WTC11 (cell line): ENCODE measurements around the gene LTA. TPM values are rescaled to one million over a fixed set of nuclear protein-coding genes. Genes with fewer than 3 reads are reported as not detected.
A peak's percentile ranks its signal among the peaks of the same experiment; 100 is the strongest.

ENCODE experiments used
- ATAC-seq: fragments of 200-7000 bp; cut with Tn5 transposase; 2 replicates; pipeline ENCODE4 v1.10.0; 2021; ENCODE audit warnings: mild to moderate bottlenecking, moderate library complexity
- CTCF ChIA-PET: fragments of 300-600 bp; sonication (Branson Sonifier 250); formaldehyde crosslinking; loops from one replicate; lab custom pipeline; 2021; ENCODE audit warnings: antibody characterized with exemption; lab: Charles Lee
- POLR2A ChIA-PET: fragments of 350-600 bp; sonication (Branson Sonifier 250); formaldehyde crosslinking; loops from one replicate; lab custom pipeline; 2021; ENCODE audit warnings: antibody characterized with exemption; lab: Charles Lee
- DNase-seq: peaks from one replicate; pipeline ENCODE4 v3.0.0; 2021; ENCODE audit warnings: low spot score
- H3K27ac Mint-ChIP-seq: 2 replicates; pipeline ENCODE4 v1.8.0; 2021; ENCODE audit warnings: mixed read lengths
- H3K27me3 Mint-ChIP-seq: 2 replicates; pipeline ENCODE4 v1.8.0; 2021; ENCODE audit warnings: low read depth, mild to moderate bottlenecking, moderate library complexity, mixed read lengths
- H3K36me3 Mint-ChIP-seq: 2 replicates; pipeline ENCODE4 v1.8.0; 2021; ENCODE audit warnings: mixed read lengths
- H3K4me1 Mint-ChIP-seq: 2 replicates; pipeline ENCODE4 v1.8.0; 2022; ENCODE audit warnings: mixed read lengths
- H3K4me3 Mint-ChIP-seq: 2 replicates; pipeline ENCODE4 v1.8.0; 2021; ENCODE audit warnings: mild to moderate bottlenecking, moderate library complexity, mixed read lengths
- H3K9me3 Mint-ChIP-seq: 2 replicates; pipeline ENCODE4 v1.8.0; 2021; ENCODE audit warnings: mixed read lengths
- ARID4B ChIP-seq: sonication (generic); formaldehyde crosslinking; IDR thresholded peaks from 2 replicates; pipeline ENCODE4 v1.8.0; 2023; ENCODE audit warnings: missing genetic modification reagents, mild to moderate bottlenecking, borderline replicate concordance
- ATF6 ChIP-seq: sonication (generic); formaldehyde crosslinking; IDR thresholded peaks from 2 replicates; pipeline ENCODE4 v1.8.1; 2023; ENCODE audit warnings: mild to moderate bottlenecking, missing genetic modification reagents
- EMX1 ChIP-seq: fragments of 250-450 bp; sonication (Bioruptor Pico); IDR thresholded peaks from 2 replicates; pipeline ENCODE4 v1.8.0; 2021; ENCODE audit warnings: mild to moderate bottlenecking
- JUN ChIP-seq: sonication (generic); formaldehyde crosslinking; IDR thresholded peaks from 2 replicates; pipeline ENCODE4 v1.8.0; 2023; ENCODE audit warnings: mild to moderate bottlenecking, missing genetic modification reagents
- NFYB ChIP-seq: sonication (generic); formaldehyde crosslinking; conservative IDR thresholded peaks from 2 replicates; pipeline ENCODE4 v1.8.0; 2022; ENCODE audit warnings: low read depth, missing genetic modification reagents
- OVOL2 ChIP-seq: fragments of 250-450 bp; sonication (Bioruptor Pico); IDR thresholded peaks from 2 replicates; pipeline ENCODE4 v1.9.0; 2021; ENCODE audit warnings: mild to moderate bottlenecking, borderline replicate concordance
- RELA ChIP-seq: sonication (generic); formaldehyde crosslinking; IDR thresholded peaks from 2 replicates; pipeline ENCODE4 v1.8.1; 2022; ENCODE audit warnings: missing genetic modification reagents, mild to moderate bottlenecking, borderline replicate concordance
- SOX15 ChIP-seq: fragments of 250-450 bp; sonication (Bioruptor Pico); IDR thresholded peaks from 2 replicates; pipeline ENCODE4 v1.9.0; 2021; ENCODE audit warnings: mild to moderate bottlenecking
- TEAD4 ChIP-seq: sonication (generic); formaldehyde crosslinking; IDR thresholded peaks from 2 replicates; pipeline ENCODE4 v1.8.0; 2022; ENCODE audit warnings: mild to moderate bottlenecking, missing genetic modification reagents
- ZBTB21 ChIP-seq: sonication (generic); formaldehyde crosslinking; IDR thresholded peaks from 2 replicates; pipeline ENCODE4 v1.8.1; 2023; ENCODE audit warnings: mild to moderate bottlenecking, missing genetic modification reagents, borderline replicate concordance
- ZNF121 ChIP-seq: sonication (generic); formaldehyde crosslinking; IDR thresholded peaks from 2 replicates; pipeline ENCODE4 v1.8.0; 2023; ENCODE audit warnings: missing genetic modification reagents
- ZNF281 ChIP-seq: sonication (generic); formaldehyde crosslinking; IDR thresholded peaks from 2 replicates; pipeline ENCODE4 v1.8.0; 2023; ENCODE audit warnings: mild to moderate bottlenecking, missing genetic modification reagents
- ZNF671 ChIP-seq: fragments of 250-450 bp; sonication (Bioruptor Pico); IDR thresholded peaks from 2 replicates; pipeline ENCODE4 v1.8.0; 2021; ENCODE audit warnings: mild to moderate bottlenecking
- total RNA-seq: library from RNA; stranded (reverse); gene quantifications from 3 replicates; pipeline ENCODE4 v1.2.3, GENCODE V29; 2021
- TF ChIP-seq, protein P1 (sequence below): sonication (generic); formaldehyde crosslinking; IDR thresholded peaks from 2 replicates; pipeline ENCODE4 v1.8.1; 2023; ENCODE audit warnings: mild to moderate bottlenecking, missing genetic modification reagents, moderate library complexity
- TF ChIP-seq, protein P2 (sequence below): fragments of 250-450 bp; sonication (Bioruptor Pico); conservative IDR thresholded peaks from 2 replicates; pipeline ENCODE4 v1.9.0; 2021; ENCODE audit warnings: mild to moderate bottlenecking

LTA gene
- total RNA-seq, 1 experiment from 2014 or later = 0.46 TPM

DNA sequence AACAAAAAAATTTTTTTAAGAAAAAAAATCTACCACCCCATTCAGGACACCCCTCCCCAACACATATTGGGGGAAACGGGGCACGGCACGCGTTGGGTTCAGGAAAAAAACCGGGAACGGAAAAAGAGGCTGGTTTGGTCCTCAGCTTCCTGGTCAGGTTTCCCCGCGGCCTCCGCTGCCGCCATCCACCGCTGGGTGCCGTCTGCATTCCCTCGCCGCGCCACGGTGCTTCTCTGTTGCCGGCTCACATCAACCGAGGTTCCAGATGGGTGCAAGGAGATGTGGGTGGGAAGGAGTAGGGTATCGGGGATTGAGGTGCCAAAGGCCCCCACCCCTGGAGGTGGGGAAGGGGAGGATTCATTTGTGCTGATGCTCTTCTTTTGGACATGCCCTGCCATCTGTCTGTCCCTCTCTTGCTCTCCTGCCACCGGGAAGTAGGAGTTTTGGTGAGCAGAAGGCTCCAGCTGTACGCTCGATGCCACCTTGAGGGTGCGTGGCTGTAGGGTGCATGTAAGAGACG, 37.5 kb upstream of the LTA start:
- Mint-ChIP-seq H3K27ac (peak overlapping the region; percentile 68), H3K9me3 (no peaks in the 10 kb centered on the region), H3K4me1 (peaks cover 51% of the 10 kb centered on the region), H3K27me3 (no peaks in the 10 kb centered on the region), H3K4me3 (no peak overlapping the region), H3K36me3 (peaks cover 93% of the 10 kb centered on the region)
- CTCF ChIA-PET = no interaction called here
- DNase-seq (no peak), ATAC-seq (no peak)
- POLR2A ChIA-PET = no interaction called here
- no peak for TF ChIP-seq EMX1
- TF ChIP-seq ZNF281 (CRISPR knock-in tag) = no peak
- TF ChIP-seq ATF6 (CRISPR knock-in tag) = no peak
- no peak for TF ChIP-seq TEAD4 (CRISPR knock-in tag)
- no peak for TF ChIP-seq NFYB (CRISPR knock-in tag)
- TF ChIP-seq, protein P1, sequence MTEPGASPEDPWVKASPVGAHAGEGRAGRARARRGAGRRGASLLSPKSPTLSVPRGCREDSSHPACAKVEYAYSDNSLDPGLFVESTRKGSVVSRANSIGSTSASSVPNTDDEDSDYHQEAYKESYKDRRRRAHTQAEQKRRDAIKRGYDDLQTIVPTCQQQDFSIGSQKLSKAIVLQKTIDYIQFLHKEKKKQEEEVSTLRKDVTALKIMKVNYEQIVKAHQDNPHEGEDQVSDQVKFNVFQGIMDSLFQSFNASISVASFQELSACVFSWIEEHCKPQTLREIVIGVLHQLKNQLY (CRISPR knock-in tag) = no peak
- no peak for TF ChIP-seq ZNF671 (CRISPR knock-in tag)
- no peak for TF ChIP-seq RELA (CRISPR knock-in tag)
- TF ChIP-seq SOX15 (CRISPR knock-in tag) = no peak
- TF ChIP-seq ZBTB21 = no peak
- TF ChIP-seq, protein P2, sequence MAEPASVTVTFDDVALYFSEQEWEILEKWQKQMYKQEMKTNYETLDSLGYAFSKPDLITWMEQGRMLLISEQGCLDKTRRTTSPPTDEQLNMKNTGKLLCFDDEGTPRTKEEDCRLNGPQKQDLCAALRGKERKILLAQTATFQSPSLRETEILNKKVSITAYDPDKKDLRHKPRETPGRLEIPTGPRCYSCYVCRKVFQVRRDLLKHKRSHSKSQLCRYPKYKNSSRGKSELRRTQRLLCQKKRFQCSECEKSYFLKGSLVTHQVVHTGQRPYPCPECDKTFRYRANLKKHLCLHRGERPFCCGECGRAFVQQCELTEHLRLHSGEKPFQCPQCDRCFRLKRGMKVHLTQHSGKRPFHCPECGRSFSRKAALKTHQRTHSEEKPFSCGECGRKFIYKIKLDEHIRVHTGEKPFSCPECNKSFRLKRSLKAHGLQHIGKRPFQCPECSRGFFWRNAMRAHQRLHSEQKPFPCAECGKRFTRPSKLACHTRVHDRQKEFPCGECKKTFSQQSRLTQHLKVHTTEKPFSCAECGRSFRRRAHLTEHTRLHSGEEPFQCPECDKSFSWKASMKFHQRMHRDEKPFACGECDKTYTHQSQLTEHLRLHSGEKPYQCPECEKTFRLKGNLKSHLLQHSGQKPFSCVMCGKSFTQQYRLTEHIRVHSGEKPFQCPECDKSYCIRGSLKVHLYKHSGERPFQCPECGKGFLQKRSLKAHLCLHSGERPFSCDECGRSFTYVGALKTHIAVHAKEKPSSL = no peak
- no peak for TF ChIP-seq ZNF121 (CRISPR knock-in tag)

DNA sequence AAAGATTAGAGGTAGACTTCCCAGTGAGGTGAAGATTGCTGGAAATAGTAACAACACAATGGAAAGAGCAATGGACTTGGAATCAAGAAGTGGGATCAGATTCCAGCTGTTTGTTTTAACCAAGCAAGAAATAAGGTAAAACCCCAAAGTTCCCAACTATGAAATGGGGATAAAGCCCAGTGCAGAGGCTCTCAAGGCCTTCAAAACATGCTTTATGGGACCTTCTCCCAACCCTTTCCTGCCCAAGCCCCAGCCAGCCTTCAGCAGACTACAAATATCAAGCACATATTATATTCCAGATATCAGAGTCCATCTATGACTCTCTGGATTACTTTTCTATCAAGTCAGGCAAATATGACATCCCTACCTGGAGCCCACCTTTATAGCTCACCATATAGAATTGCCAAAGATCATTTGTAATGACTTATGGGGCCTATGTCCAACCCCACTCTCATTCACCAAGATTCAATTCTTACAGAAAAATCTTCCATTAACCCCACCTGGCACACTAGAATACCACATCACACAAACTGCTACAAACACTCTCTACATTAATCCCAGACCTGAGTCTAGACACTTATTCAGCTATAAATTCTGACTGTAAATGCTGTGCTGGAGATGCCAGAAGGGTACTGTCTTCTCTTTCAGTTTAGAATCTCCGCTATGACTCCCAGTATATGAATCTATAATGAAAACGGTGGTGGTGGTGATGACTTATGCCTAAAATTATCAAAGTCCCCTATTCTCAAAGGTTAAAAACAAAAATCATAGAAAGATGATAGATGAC, 36.4 kb upstream of the LTA start:
- Mint-ChIP-seq H3K36me3 (peaks cover 93% of the 10 kb centered on the region), H3K9me3 (no peaks in the 10 kb centered on the region), H3K4me1 (peaks cover 50% of the 10 kb centered on the region), H3K27me3 (no peaks in the 10 kb centered on the region), H3K27ac (peak overlapping the region; percentile 68), H3K4me3 (no peak overlapping the region)
- POLR2A ChIA-PET = interaction anchor here (0.6 kb wide), 2 partner anchors 136 to 263 kb away, joined by 4 to 6 read pairs; no protein-coding TSS in a partner anchor
- no peak for ATAC-seq
- CTCF ChIA-PET = interaction anchor here (1.0 kb wide), 1 partner anchor 11 kb away, joined by 3 read pairs; the partner anchor contains the start of gene ATP6V1G2
- TF ChIP-seq ARID4B (no peak), JUN (CRISPR knock-in tag) (no peak), ZNF121 (CRISPR knock-in tag) (no peak), OVOL2 (CRISPR knock-in tag) (no peak)
- DNase-seq = no peak
